A549 (cell line): Measurements from ENCODE around the gene SPHK1. TPM values are rescaled to one million over a fixed set of nuclear protein-coding genes. Genes with fewer than 3 reads are reported as not detected.

ENCODE experiments used
- ATAC-seq, 2 experiments: fragments of 200-7000 bp in 1 of 2; fragments of >200 bp in 1 of 2; cut with Nextera tagmentation in 1 of 2; cut with Tn5 transposase in 1 of 2; 3 replicates each; pipeline versions ENCODE4 v1.8.0 to v1.9.1; 2018 to 2020; ENCODE audit warnings: mild to moderate bottlenecking in 1 of 2, moderate library complexity in 1 of 2
- CTCF ChIA-PET: fragments of 300-600 bp; sonication (Branson Sonifier 250); formaldehyde crosslinking; extraction: SDS; loops from one replicate; lab custom pipeline; 2021; ENCODE audit warnings: antibody characterized with exemption, inconsistent platforms; lab: Yijun Ruan, JAX
- POLR2A ChIA-PET: fragments of 350-600 bp; formaldehyde crosslinking; extraction: SDS; loops from one replicate; lab custom pipeline; 2021; ENCODE audit warnings: antibody characterized with exemption, inconsistent platforms; lab: Yijun Ruan, JAX
- DNase-seq, 2 experiments: peaks; one replicate each; pipeline versions ENCODE4 v3.0.0 to v3.0.0-alpha.2; 2011 to 2016; ENCODE audit warnings: low read depth in 1 of 2, low spot score in 1 of 2
- FAIRE-seq: peaks from 2 replicates; lab custom pipeline; 2011; peaks lifted over from hg19 to GRCh38; lab: Jason Lieb, UNC
- H3K27ac ChIP-seq, 2 experiments: fragments of >200 bp; sonication (Bioruptor Twin); formaldehyde crosslinking; 3 replicates each; pipeline ENCODE4 v1.5.1; 2016 to 2017
- H3K4me1 ChIP-seq: fragments of >200 bp; sonication (Bioruptor Twin); formaldehyde crosslinking; 3 replicates; pipeline ENCODE4 v1.6.1; 2016
- H3K4me2 ChIP-seq: fragments of >200 bp; sonication (Bioruptor Twin); formaldehyde crosslinking; 3 replicates; pipeline ENCODE4 v1.6.1; 2016
- H3K4me3 ChIP-seq: fragments of >200 bp; sonication (Bioruptor Twin); formaldehyde crosslinking; 3 replicates; pipeline ENCODE4 v1.5.1; 2016
- H3K9me3 ChIP-seq: fragments of >200 bp; sonication (Bioruptor Twin); formaldehyde crosslinking; 3 replicates; pipeline ENCODE4 v1.6.1; 2016
- BHLHE40 ChIP-seq: IDR thresholded peaks from 2 replicates; pipeline ENCODE4 v1.6.1; 2012; ENCODE audit warnings: low read depth, low read length, inconsistent platforms
- CBX8 ChIP-seq: fragments of 200-600 bp; sonication (generic); IDR thresholded peaks from 2 replicates; pipeline ENCODE4 v1.6.1; 2016
- CHD4 ChIP-seq: fragments of 200-600 bp; sonication (generic); IDR thresholded peaks from 2 replicates; pipeline ENCODE4 v1.6.1; 2016; ENCODE audit warnings: antibody characterized with exemption, mild to moderate bottlenecking, borderline replicate concordance
- EHMT2 ChIP-seq: fragments of 200-600 bp; sonication (generic); IDR thresholded peaks from 2 replicates; pipeline ENCODE4 v1.6.1; 2016; ENCODE audit warnings: antibody characterized with exemption, low read depth, mild to moderate bottlenecking, moderate library complexity
- HEYL ChIP-seq: fragments of 250-450 bp; sonication (Bioruptor Pico); IDR thresholded peaks from 2 replicates; pipeline ENCODE4 v1.8.0; 2021; ENCODE audit warnings: mild to moderate bottlenecking, moderate library complexity
- JUNB ChIP-seq: fragments of >200 bp; sonication (Bioruptor Twin); formaldehyde crosslinking; IDR thresholded peaks from 2 replicates; pipeline ENCODE4 v1.6.1; 2016
- KDM1A ChIP-seq: fragments of 200-600 bp; sonication (generic); IDR thresholded peaks from 2 replicates; pipeline ENCODE4 v1.6.1; 2016; ENCODE audit warnings: low read depth, mild to moderate bottlenecking
- POLR2A ChIP-seq: IDR thresholded peaks from 2 replicates; pipeline ENCODE4 v1.6.1; 2012; ENCODE audit warnings: mild to moderate bottlenecking, low read length
- POLR2AphosphoS2 ChIP-seq: conservative IDR thresholded peaks from 2 replicates; pipeline ENCODE4 v1.6.1; 2012; ENCODE audit warnings: low read length, improper control_type of control experiment, inconsistent platforms
- RARB ChIP-seq: fragments of 250-450 bp; sonication (Bioruptor Pico); IDR thresholded peaks from 2 replicates; pipeline ENCODE4 v1.8.0; 2021; ENCODE audit warnings: mild to moderate bottlenecking, moderate library complexity
- RCOR1 ChIP-seq: fragments of 150-350 bp; IDR thresholded peaks from 2 replicates; pipeline ENCODE4 v1.6.1; 2014; ENCODE audit warnings: antibody characterized with exemption, low read length, low read depth
- RFX5 ChIP-seq: fragments of 450-650 bp; IDR thresholded peaks from 2 replicates; pipeline ENCODE4 v1.7.1; 2014; ENCODE audit warnings: antibody characterized with exemption, mild to moderate bottlenecking, moderate library complexity
- SREBF2 ChIP-seq: fragments of 450-650 bp; IDR thresholded peaks from 2 replicates; pipeline ENCODE4 v1.6.1; 2014; ENCODE audit warnings: mild to moderate bottlenecking, moderate library complexity
- TFCP2L1 ChIP-seq: fragments of 250-450 bp; sonication (Bioruptor Pico); IDR thresholded peaks from 2 replicates; pipeline ENCODE4 v1.5.0; 2021; ENCODE audit warnings: mild to moderate bottlenecking
- ZFP36 ChIP-seq: fragments of 450-650 bp; IDR thresholded peaks from 2 replicates; pipeline ENCODE4 v1.6.1; 2014; ENCODE audit warnings: borderline replicate concordance; ENCODE audit not compliant: partially characterized antibody
- ZNF302 ChIP-seq: fragments of 250-450 bp; sonication (Bioruptor Pico); IDR thresholded peaks from 2 replicates; pipeline ENCODE4 v1.9.0; 2021; ENCODE audit warnings: inconsistent platforms, mild to moderate bottlenecking, moderate library complexity
- ZSCAN20 ChIP-seq: fragments of 250-450 bp; sonication (Bioruptor Pico); IDR thresholded peaks from 2 replicates; pipeline ENCODE4 v1.8.0; 2022; ENCODE audit warnings: mild to moderate bottlenecking, moderate library complexity
- WGBS: methylation state at CpG from one replicate; pipeline ENCODE4 v1.1.6; 2017; ENCODE audit errors: missing lambda C conversion rate; 5-methylcytosine and 5-hydroxymethylcytosine counted together
- polyA plus RNA-seq, 4 experiments: library from polyadenylated mRNA; depleted of rRNA in 3 of 4; stranded (reverse); fragments of >200 nt; fragmentation: RNase III in 1 of 4; extraction: RNeasy Plus Mini Kit Qiagen cat#74134 plus additional on column Dnase treatment in 1 of 4; gene quantifications; 2 replicates in 3 of 4; 3 replicates in 1 of 4; pipeline ENCODE4 v1.2.3, GENCODE V29; 2011 to 2017
- TF ChIP-seq, protein P1 (sequence below): fragments of 200-600 bp; sonication (generic); IDR thresholded peaks from 2 replicates; pipeline ENCODE4 v1.6.1; 2016; ENCODE audit warnings: antibody characterized with exemption, mild to moderate bottlenecking, moderate library complexity
- TF ChIP-seq, protein P2 (sequence below): IDR thresholded peaks from 2 replicates; pipeline ENCODE4 v1.6.1; 2012
- TF ChIP-seq, protein P3 (sequence below): fragments of 450-650 bp; IDR thresholded peaks from 2 replicates; pipeline ENCODE4 v1.6.1; 2014; ENCODE audit warnings: antibody characterized with exemption
- TF ChIP-seq, protein P4 (sequence below): fragments of 250-450 bp; sonication (Bioruptor Pico); IDR thresholded peaks from 2 replicates; pipeline ENCODE4 v1.5.0; 2020; ENCODE audit warnings: low read depth, mild to moderate bottlenecking, moderate library complexity
- TF ChIP-seq, protein P5 (sequence below): fragments of >200 bp; sonication (Bioruptor Twin); formaldehyde crosslinking; IDR thresholded peaks from 3 replicates; pipeline ENCODE4 v1.6.1; 2016
- TF ChIP-seq, protein P6 (sequence below): fragments of 250-450 bp; sonication (Bioruptor Pico); IDR thresholded peaks from 2 replicates; pipeline ENCODE4 v1.5.0; 2021; ENCODE audit warnings: mild to moderate bottlenecking, moderate library complexity, borderline replicate concordance

The SPHK1 gene
- polyA plus RNA-seq, 2 of the 4 experiments (the other 2 are of a cell fraction), result 4.6 to 14.9 TPM

DNA sequence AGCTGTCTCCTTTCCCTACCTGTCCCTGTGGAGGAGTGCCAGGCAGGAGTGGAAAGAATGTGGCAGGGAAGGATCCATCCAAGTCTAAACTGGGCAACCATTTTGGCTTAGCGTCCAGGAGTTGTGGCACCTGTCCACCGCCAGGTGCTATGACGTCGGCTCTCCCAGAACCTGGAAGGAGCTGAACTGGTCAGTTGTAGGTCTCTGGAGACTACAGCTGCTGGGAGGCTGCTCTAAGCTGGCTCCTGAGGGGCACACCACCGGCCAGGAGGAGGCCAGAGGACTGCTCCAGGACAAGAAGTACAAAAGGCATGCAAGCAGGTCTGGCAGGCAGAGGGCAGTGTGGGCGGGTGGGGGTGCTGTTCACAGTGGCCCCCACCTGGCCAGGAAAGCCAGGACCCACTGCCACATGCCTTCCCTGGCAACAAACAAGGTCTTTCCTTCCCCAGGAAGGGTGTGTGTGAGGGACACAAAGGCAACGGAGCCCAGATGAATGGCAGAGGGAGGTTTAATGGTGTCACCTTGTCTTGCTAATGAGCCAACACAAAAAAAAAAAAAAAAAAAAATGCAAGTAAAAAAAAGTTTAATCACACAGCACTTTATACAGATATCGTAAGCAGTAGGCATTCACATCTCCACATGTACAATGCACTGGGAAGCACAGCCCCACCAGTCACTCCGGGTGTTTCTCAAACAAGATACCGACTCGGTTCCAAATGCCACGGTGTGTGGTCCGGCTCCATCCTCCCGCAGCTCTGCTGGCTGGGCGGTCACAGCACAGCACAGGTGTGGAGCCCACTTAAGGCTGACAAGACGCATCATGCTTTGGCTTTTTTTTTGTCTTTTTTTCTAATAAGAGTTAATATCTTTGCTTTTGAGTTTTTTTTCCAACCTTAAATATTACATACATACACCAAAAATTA is 4.8 kb downstream of the SPHK1 start:
- no peak for FAIRE-seq
- no peak for ATAC-seq
- no peak overlapping the region for H3K4me2 ChIP-seq
- no peaks in the 10 kb centered on the region for H3K9me3 ChIP-seq
- ChIA-PET CTCF (interaction anchor here (0.7 to 43.2 kb wide), 9 partner anchors 5 to 484 kb away, joined by 3 to 1094 read pairs (median 46); partner anchors contain the start of genes PRPSAP1, QRICH2 and SPHK1), POLR2A (no interaction called here)
- 93% methylated on average over 16 of the region's 16 CpGs for WGBS
- peak in 1 of 2 experiments; percentile 40 for DNase-seq
- no peak overlapping the region for H3K27ac ChIP-seq
- H3K4me1 ChIP-seq, result peaks cover 15% of the 10 kb centered on the region
- no peak overlapping the region for H3K4me3 ChIP-seq
- no peak for TF ChIP-seq SREBF2
- no peak for TF ChIP-seq POLR2A
- no peak for TF ChIP-seq KDM1A
- no peak for TF ChIP-seq CHD4
- TF ChIP-seq BHLHE40, result no peak
- TF ChIP-seq RCOR1, result no peak
- TF ChIP-seq, protein P1, sequence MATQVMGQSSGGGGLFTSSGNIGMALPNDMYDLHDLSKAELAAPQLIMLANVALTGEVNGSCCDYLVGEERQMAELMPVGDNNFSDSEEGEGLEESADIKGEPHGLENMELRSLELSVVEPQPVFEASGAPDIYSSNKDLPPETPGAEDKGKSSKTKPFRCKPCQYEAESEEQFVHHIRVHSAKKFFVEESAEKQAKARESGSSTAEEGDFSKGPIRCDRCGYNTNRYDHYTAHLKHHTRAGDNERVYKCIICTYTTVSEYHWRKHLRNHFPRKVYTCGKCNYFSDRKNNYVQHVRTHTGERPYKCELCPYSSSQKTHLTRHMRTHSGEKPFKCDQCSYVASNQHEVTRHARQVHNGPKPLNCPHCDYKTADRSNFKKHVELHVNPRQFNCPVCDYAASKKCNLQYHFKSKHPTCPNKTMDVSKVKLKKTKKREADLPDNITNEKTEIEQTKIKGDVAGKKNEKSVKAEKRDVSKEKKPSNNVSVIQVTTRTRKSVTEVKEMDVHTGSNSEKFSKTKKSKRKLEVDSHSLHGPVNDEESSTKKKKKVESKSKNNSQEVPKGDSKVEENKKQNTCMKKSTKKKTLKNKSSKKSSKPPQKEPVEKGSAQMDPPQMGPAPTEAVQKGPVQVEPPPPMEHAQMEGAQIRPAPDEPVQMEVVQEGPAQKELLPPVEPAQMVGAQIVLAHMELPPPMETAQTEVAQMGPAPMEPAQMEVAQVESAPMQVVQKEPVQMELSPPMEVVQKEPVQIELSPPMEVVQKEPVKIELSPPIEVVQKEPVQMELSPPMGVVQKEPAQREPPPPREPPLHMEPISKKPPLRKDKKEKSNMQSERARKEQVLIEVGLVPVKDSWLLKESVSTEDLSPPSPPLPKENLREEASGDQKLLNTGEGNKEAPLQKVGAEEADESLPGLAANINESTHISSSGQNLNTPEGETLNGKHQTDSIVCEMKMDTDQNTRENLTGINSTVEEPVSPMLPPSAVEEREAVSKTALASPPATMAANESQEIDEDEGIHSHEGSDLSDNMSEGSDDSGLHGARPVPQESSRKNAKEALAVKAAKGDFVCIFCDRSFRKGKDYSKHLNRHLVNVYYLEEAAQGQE, result no peak
- no peak for TF ChIP-seq RFX5
- no peak for TF ChIP-seq JUNB

DNA sequence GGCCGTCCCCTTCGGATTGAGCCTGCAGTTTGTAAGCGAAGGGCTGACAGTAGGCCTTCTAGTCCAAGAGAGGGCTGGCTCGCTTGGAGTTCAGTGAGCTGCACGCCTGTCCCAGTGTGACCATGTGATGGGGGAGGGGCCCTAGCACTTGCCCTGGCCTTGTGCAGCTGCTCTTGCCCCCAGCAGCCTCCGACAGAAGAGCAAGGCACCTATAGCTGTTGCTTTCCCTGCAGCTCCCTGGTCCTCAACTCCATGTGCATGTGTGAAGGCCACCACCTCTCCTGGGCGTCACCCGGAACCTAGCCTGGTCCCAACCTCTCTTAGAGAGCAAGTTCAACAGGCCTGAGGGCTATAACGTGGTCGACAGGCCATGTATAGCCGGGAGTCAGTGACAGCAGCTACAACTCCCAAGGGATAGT is 5.6 kb downstream of the SPHK1 start:
- Histone ChIP-seq H3K4me2 (no peak overlapping the region), H3K9me3 (no peaks in the 10 kb centered on the region), H3K27ac (no peak overlapping the region), H3K4me1 (peaks cover 11% of the 10 kb centered on the region), H3K4me3 (no peak overlapping the region)
- 87% methylated on average over 11 of the region's 11 CpGs for WGBS
- POLR2A ChIA-PET, result interaction anchor here (0.5 kb wide), 1 partner anchor 152 kb away, joined by 3 read pairs; no protein-coding TSS in a partner anchor
- FAIRE-seq (no peak), ATAC-seq (no peak), DNase-seq (no peak)
- no peak for TF ChIP-seq RARB (CRISPR knock-in tag)
- no peak for TF ChIP-seq TFCP2L1
- no peak for TF ChIP-seq EHMT2
- no peak for TF ChIP-seq HEYL (CRISPR knock-in tag)
- TF ChIP-seq, protein P2, sequence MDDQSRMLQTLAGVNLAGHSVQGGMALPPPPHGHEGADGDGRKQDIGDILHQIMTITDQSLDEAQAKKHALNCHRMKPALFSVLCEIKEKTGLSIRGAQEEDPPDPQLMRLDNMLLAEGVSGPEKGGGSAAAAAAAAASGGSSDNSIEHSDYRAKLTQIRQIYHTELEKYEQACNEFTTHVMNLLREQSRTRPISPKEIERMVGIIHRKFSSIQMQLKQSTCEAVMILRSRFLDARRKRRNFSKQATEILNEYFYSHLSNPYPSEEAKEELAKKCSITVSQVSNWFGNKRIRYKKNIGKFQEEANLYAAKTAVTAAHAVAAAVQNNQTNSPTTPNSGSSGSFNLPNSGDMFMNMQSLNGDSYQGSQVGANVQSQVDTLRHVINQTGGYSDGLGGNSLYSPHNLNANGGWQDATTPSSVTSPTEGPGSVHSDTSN, result no peak
- TF ChIP-seq POLR2AphosphoS2, result no peak
- TF ChIP-seq CBX8, result no peak
- TF ChIP-seq, protein P3, sequence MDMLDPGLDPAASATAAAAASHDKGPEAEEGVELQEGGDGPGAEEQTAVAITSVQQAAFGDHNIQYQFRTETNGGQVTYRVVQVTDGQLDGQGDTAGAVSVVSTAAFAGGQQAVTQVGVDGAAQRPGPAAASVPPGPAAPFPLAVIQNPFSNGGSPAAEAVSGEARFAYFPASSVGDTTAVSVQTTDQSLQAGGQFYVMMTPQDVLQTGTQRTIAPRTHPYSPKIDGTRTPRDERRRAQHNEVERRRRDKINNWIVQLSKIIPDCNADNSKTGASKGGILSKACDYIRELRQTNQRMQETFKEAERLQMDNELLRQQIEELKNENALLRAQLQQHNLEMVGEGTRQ, result no peak
- no peak for TF ChIP-seq ZNF302 (CRISPR knock-in tag)
- TF ChIP-seq, protein P4, sequence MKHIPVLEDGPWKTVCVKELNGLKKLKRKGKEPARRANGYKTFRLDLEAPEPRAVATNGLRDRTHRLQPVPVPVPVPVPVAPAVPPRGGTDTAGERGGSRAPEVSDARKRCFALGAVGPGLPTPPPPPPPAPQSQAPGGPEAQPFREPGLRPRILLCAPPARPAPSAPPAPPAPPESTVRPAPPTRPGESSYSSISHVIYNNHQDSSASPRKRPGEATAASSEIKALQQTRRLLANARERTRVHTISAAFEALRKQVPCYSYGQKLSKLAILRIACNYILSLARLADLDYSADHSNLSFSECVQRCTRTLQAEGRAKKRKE (CRISPR knock-in tag), result no peak
- TF ChIP-seq ZFP36, result no peak
- no peak for TF ChIP-seq JUNB
- TF ChIP-seq, protein P5, sequence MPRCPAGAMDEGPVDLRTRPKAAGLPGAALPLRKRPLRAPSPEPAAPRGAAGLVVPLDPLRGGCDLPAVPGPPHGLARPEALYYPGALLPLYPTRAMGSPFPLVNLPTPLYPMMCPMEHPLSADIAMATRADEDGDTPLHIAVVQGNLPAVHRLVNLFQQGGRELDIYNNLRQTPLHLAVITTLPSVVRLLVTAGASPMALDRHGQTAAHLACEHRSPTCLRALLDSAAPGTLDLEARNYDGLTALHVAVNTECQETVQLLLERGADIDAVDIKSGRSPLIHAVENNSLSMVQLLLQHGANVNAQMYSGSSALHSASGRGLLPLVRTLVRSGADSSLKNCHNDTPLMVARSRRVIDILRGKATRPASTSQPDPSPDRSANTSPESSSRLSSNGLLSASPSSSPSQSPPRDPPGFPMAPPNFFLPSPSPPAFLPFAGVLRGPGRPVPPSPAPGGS, result no peak
- no peak for TF ChIP-seq KDM1A
- no peak for TF ChIP-seq ZSCAN20 (CRISPR knock-in tag)
- TF ChIP-seq, protein P6, sequence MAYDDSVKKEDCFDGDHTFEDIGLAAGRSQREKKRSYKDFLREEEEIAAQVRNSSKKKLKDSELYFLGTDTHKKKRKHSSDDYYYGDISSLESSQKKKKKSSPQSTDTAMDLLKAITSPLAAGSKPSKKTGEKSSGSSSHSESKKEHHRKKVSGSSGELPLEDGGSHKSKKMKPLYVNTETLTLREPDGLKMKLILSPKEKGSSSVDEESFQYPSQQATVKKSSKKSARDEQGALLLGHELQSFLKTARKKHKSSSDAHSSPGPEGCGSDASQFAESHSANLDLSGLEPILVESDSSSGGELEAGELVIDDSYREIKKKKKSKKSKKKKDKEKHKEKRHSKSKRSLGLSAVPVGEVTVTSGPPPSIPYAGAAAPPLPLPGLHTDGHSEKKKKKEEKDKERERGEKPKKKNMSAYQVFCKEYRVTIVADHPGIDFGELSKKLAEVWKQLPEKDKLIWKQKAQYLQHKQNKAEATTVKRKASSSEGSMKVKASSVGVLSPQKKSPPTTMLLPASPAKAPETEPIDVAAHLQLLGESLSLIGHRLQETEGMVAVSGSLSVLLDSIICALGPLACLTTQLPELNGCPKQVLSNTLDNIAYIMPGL (CRISPR knock-in tag), result no peak
- CTCF ChIA-PET, result interaction anchor here (0.7 to 43.2 kb wide), 8 partner anchors 4 to 485 kb away, joined by 3 to 1094 read pairs (median 128); partner anchors contain the start of genes PRPSAP1, QRICH2 and SPHK1
